ENCODE results near the gene KLHL21. TPM values are rescaled to one million over a fixed set of nuclear protein-coding genes. Genes with fewer than 3 reads are reported as not detected.

The KLHL21 gene
- total and polyA plus RNA-seq, 8 donors: 10.8 to 31.3 (median 16.8) TPM

- intact Hi-C loops (cut with DNase I): no loop called here
- H3K27me3 ChIP-seq: no peaks in the 10 kb centered on the region
- ATAC-seq (no peak), DNase-seq (no peak), FAIRE-seq (no peak)
- H3K27ac ChIP-seq: no peak overlapping the region
- peaks cover 3 to 48% (median 9%) of the 10 kb centered on the region in 3 donors for H3K36me3 ChIP-seq
- no peak overlapping the region for H3K4me3 ChIP-seq
- no peaks in the 10 kb centered on the region for H3K4me1 ChIP-seq
- TF ChIP-seq CTCF (IDR thresholded peaks at IDR 0.05): no peak
- H3K9me3 ChIP-seq: no peaks in the 10 kb centered on the region
- 73 to 81% methylated on average over 5 of the region's 5 CpGs for WGBS, 2 donors
These were observed 56.3 kb downstream of the KLHL21 start for GRCh38 chr1:6546326-6546725.

GRCh38 chr1:6545276-6546112 lies 57.2 kb downstream of the KLHL21 start:
- H3K27ac ChIP-seq: no peak overlapping the region
- no peak for TF ChIP-seq CTCF (IDR thresholded peaks at IDR 0.05)
- intact Hi-C loops (cut with DNase I): no loop called here
- H3K36me3 ChIP-seq: peaks cover 3 to 48% (median 9%) of the 10 kb centered on the region in 3 donors
- WGBS, 2 donors: 72 to 78% methylated on average over 10 of the region's 10 CpGs
- no peaks in the 10 kb centered on the region for H3K27me3 ChIP-seq
- no peak for ATAC-seq
- no peak overlapping the region for H3K4me3 ChIP-seq
- no peaks in the 10 kb centered on the region for H3K4me1 ChIP-seq
- FAIRE-seq: no peak
- DNase-seq: no peak
- no peaks in the 10 kb centered on the region for H3K9me3 ChIP-seq

GRCh38 chr1:6544831-6545230 lies 57.8 kb downstream of the KLHL21 start:
- H3K27ac ChIP-seq: no peak overlapping the region
- ATAC-seq (no peak), FAIRE-seq (no peak), DNase-seq (no peak)
- no peak for TF ChIP-seq CTCF (IDR thresholded peaks at IDR 0.05)
- no peaks in the 10 kb centered on the region for H3K27me3 ChIP-seq
- intact Hi-C loops (cut with DNase I): no loop called here
- H3K36me3 ChIP-seq: peaks cover 3 to 43% (median 6%) of the 10 kb centered on the region in 3 donors
- no peak overlapping the region for H3K4me3 ChIP-seq
- no peaks in the 10 kb centered on the region for H3K4me1 ChIP-seq
- 89 to 92% methylated on average over 3 of the region's 3 CpGs for WGBS, 2 donors
- H3K9me3 ChIP-seq: no peaks in the 10 kb centered on the region

Other genes starting within 250 kb of the KLHL21 start
- gene ACOT7, start 209.1 kb downstream of the KLHL21 start, total RNA-seq: 1 to 10 TPM; 3.1 to 7.6 (median 5.2) TPM
- 1 to 10 TPM; 3.8 to 7.0 TPM for gene ACOT7, start 209.1 kb downstream of the KLHL21 start, polyA plus RNA-seq
- gene HES2, start 182.9 kb downstream of the KLHL21 start, total RNA-seq: under 1 TPM in 3 of 6 donors, not detected in 3; 0.03 to 0.31 (median 0.09) TPM
- not detected for gene HES2, start 182.9 kb downstream of the KLHL21 start, polyA plus RNA-seq
- gene ESPN, start 178.1 kb downstream of the KLHL21 start, total RNA-seq: 1 to 10 TPM in 1 of 6 donors, under 1 TPM in 5; 0.31 to 2.5 (median 0.68) TPM
- gene ESPN, start 178.1 kb downstream of the KLHL21 start, polyA plus RNA-seq: under 1 TPM; 0.28 to 0.99 TPM
- gene TNFRSF25, start 136.7 kb downstream of the KLHL21 start, total RNA-seq: 1 to 10 TPM in 5 of 6 donors, under 1 TPM in 1; 0.98 to 2.9 (median 2.4) TPM
- gene TNFRSF25, start 136.7 kb downstream of the KLHL21 start, polyA plus RNA-seq: 10 to 100 TPM; 13.4 to 26.7 TPM
- gene PLEKHG5, start 111.2 kb downstream of the KLHL21 start, total RNA-seq: 1 to 10 TPM; 1.5 to 3.9 (median 2.6) TPM
- gene PLEKHG5, start 111.2 kb downstream of the KLHL21 start, polyA plus RNA-seq: 1 to 10 TPM; 6.2 to 7.3 TPM
- 10 to 100 TPM; 10.3 to 15.1 (median 12.6) TPM for gene NOL9, start 48.4 kb downstream of the KLHL21 start, total RNA-seq
- gene NOL9, start 48.4 kb downstream of the KLHL21 start, polyA plus RNA-seq: 1 to 10 TPM; 7.5 to 8.0 TPM
- not detected for gene TAS1R1, start 47.6 kb downstream of the KLHL21 start, total RNA-seq
- gene TAS1R1, start 47.6 kb downstream of the KLHL21 start, polyA plus RNA-seq: not detected
- gene ZBTB48, start 22.9 kb downstream of the KLHL21 start, total RNA-seq: 10 to 100 TPM; 15.2 to 25.1 (median 16.9) TPM
- 100 to 1,000 TPM; 118 to 143 TPM for gene ZBTB48, start 22.9 kb downstream of the KLHL21 start, polyA plus RNA-seq
- 1 to 10 TPM; 4.0 to 8.3 (median 4.7) TPM for gene PHF13, start 10.9 kb upstream of the KLHL21 start, total RNA-seq
- gene PHF13, start 10.9 kb upstream of the KLHL21 start, polyA plus RNA-seq: 1 to 10 TPM; 4.5 to 8.0 TPM
- gene THAP3, start 22.0 kb upstream of the KLHL21 start, total RNA-seq: 10 to 100 TPM in 1 of 6 donors, 1 to 10 TPM in 5; 6.9 to 11.6 (median 8.9) TPM
- 10 to 100 TPM; 21.9 to 28.0 TPM for gene THAP3, start 22.0 kb upstream of the KLHL21 start, polyA plus RNA-seq
- gene DNAJC11, start 98.9 kb upstream of the KLHL21 start, total RNA-seq: 10 to 100 TPM; 14.9 to 22.9 (median 18.3) TPM
- gene DNAJC11, start 98.9 kb upstream of the KLHL21 start, polyA plus RNA-seq: 10 to 100 TPM; 29.0 to 30.6 TPM
- 10 to 100 TPM; 13.0 to 39.8 (median 20.8) TPM for gene CAMTA1, start 182.6 kb upstream of the KLHL21 start, total RNA-seq
- gene CAMTA1, start 182.6 kb upstream of the KLHL21 start, polyA plus RNA-seq: 10 to 100 TPM; 47.9 to 54.2 TPM